Measurements from ENCODE around the gene SLC22A17.
"Not testable (repeated sequence)": the region's sequence is repeated elsewhere in the genome, so short reads cannot be mapped to it uniquely, and the experiment has no call there.

SLC22A17 gene

GRCh38 chr14:23352506-23353432 lies at the start of gene SLC22A17:
Gene SLC22A17 (minus strand): TSS chr14:23352887.
- DNase-seq (ENCODE audit: low read depth) = peak; percentile 92

- no peak for DNase-seq (ENCODE audit: low read depth)
Observed at GRCh38 chr14:23401291-23401690, 48.6 kb upstream of the SLC22A17 start.

- DNase-seq (ENCODE audit: low read depth) = not testable (repeated sequence)
Observed at GRCh38 chr14:23400496-23401149, 47.9 kb upstream of the SLC22A17 start.

DNA sequence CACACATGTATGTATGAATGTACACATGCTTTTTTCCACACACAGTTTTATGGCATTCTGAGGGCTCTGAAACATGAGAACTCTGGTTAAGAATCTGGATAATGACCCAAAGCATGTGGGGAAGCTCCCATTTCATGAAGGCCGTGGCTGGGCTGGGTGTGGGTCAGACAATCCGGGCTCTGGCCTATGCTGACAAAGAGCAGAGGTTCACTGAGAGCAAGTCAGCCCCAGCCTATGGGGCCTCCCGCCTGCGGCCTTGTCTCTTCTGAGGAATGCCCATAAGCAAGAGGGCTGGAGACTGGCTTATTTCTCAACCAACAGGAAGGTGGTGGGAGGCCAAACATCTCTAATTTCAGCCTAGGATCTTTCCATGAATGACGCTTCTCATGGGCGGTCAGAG lies 46.9 kb upstream of the SLC22A17 start:
- no peak for DNase-seq (ENCODE audit: low read depth)

GRCh38 chr14:23399136-23399535 lies 46.4 kb upstream of the SLC22A17 start:
- DNase-seq (ENCODE audit: low read depth) = no peak

- no peak for DNase-seq (ENCODE audit: low read depth)
Observed at GRCh38 chr14:23398348-23398747, 45.7 kb upstream of the SLC22A17 start.

DNA sequence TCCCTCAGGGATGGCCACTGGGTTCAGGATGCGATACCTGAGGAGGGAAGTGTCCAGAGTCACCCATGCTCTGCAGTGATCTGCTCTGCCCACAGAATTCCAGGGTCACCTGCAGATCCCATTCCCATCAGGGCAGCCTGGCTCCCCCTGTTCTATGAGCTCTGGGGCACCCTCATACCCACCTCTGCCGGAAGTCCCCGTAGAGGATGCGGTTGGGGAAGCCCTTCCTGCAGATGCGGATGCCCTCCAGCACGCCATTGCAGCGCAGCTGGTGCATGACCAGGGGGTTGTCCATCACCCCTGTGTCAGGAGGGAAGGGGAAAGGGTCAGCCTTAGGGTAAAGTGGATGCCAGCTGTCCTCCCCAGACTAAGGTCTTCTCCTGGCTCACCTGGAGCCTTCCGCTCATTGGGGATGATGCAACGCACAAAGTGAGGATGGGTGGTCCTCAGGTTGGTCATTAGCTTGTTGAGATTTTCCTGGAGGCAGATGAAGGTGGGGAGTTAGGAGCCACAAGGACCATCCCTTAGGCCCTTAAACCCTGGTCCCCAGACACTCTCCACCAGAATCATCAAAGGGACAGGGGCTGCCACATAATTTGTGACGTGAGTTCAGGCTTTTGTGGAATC lies 44.2 kb upstream of the SLC22A17 start:
- no peak for DNase-seq (ENCODE audit: low read depth)

DNA sequence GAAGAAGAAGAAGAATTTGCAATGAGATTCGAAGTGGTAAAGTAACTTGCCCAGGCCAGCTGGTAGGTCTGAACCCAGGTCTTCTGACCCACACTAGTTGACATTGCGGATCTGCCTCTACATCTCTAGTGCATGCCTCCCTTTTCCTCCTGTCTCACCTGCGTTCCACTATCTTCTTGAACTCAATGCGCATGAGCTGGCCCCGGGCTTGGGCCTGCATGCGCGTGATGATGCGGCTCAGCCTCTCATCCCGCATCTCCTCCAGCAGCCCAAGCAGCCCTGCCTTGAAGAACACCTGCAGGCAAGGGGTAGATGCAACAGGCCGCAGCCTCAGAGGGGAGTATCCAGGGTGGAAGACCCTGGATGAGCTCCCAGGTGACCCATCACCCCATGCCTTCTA lies 43.4 kb upstream of the SLC22A17 start:
- DNase-seq (ENCODE audit: low read depth) = no peak

GRCh38 chr14:23392613-23393012 lies 39.9 kb upstream of the SLC22A17 start:
- DNase-seq (ENCODE audit: low read depth) = no peak

- DNase-seq (ENCODE audit: low read depth) = not testable (repeated sequence)
Observed at GRCh38 chr14:23389871-23390270, 37.2 kb upstream of the SLC22A17 start.

- DNase-seq (ENCODE audit: low read depth) = no peak
Observed at GRCh38 chr14:23389396-23389795, 36.7 kb upstream of the SLC22A17 start.

GRCh38 chr14:23388996-23389395 lies 36.3 kb upstream of the SLC22A17 start:
- no peak for DNase-seq (ENCODE audit: low read depth)

DNA sequence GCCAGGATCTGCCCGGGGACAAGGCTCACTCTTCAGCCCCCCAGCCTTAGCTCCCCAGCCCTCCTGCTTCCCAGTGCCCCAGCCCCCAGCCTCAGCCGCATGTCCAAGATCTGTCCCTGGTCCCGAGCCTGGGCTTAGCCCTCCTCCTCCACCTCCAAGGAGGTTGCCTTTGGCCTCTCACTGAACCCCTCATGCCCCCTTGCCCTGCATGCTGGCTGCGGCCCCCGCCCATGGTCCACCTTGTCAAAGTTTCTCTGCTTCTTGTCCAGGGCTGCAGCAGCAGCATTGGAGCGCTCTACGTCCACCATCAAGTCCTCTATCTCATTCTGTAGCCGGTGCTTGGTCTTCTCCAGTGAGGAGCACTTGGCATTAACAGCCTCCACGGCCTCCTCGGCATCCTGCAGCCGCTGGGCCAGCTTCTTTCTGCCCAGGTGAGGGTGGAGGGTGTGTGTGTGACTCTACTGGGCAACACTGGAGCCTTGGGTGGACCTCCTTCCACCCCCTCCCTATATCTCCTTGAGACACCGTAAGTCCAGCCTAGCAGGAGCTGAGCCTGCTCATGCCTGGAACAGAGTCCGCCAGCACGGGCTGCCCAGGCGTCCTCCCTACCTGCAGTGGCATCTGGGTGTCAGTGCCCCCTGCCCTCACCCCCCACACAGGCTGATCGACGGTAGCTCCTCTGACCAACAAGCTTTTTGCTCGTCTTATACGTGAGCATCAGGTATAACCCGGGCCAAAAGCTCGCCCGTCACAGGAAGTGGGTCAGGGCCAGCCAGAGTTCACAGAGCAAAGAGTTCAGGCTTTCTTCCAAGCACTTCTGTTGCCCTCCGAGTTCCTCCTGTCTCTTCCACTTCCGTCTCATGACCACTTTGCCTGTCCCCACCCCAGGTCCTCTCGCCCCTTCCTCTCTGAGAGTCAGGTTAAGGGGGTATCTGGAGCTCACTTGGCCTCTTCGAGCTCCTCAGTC lies 35.5 kb upstream of the SLC22A17 start:
- DNase-seq (ENCODE audit: low read depth) = no peak

DNA sequence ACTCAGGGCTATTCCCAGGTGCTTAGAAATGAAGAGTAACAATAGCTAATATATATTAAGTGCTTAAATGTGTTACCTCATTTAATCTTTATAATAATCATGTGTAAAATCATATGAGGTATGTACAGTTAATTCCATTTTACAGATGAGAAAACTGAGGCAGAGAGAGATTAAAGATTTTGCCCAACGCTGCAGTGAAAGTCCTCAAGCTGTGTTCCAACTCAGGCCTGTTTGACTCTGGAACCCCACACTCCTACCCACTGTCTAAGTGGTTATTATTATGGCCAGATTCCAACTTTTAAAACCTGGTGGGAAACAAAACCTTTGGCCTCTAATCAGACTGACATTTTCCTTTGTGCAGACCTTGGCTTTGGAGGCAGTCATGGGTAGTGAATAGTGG lies 34.3 kb upstream of the SLC22A17 start:
- DNase-seq (ENCODE audit: low read depth) = no peak

DNA sequence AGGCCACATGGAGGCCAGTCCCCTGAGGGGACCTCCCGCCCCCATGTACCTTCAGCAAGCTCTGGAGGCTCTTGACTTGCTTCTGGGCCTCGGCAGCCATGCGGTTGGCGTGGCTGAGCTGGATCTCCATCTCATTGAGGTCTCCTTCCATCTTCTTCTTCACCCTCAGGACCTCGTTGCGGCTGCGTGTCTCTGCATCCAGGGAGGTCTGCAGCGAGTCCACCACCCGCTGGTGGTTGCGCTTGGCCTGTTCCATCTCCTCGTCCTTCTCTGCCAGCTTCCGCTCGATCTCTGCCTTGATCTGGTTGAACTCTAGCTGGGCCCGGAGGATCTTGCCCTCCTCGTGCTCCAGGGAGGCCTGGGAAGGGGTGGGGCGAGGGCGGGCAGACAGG lies 33.6 kb upstream of the SLC22A17 start:
- DNase-seq (ENCODE audit: low read depth) = not testable (repeated sequence)

DNA sequence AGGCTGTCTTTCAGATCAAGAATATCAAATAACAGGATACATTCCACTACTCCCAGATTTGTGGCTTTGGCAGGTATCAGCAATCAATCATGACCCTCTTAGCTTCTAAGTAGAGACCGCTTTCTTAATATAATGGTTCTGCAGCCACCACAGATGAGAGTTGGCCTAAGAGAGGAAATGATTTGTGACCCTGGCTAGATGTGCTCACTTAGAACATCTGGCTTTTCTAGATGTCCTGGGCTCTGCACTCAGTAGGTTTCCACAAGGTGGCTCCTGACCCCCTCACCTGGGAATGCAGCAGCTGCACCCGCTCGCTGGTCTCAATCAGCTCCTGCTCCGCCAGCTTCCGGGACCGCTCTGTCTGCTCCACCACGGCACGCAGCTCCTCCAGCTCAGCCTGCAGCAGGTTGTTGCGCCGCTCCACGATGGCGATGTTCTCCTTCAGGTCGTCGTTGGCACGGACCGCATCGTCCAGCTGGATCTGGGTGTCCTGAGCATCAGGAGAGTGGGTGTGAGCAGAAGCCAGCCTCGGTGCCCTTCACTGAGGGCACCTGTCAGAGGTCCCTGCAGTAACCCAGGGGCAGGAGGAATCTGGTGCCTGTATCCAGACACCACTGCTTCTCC lies 33.1 kb upstream of the SLC22A17 start:
- DNase-seq (ENCODE audit: low read depth) = no peak

DNA sequence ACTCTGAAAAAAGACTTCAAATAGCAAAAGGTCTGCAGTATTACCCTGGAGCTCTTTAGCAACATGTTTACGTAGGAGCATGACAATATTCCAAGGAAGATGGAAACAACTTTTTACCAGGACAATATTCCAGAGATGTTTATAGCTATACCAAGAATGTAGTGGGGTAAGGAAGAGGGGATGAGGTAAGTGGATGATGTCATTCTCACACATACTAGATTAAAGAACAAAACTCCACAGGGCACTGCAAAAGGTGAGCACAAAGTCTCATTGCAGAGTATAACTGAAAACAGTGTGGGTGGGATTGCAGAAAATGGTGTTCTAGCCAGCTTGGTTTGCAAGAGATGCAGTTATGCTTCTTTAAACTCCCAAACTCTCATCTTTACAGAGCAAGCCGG lies 32.6 kb upstream of the SLC22A17 start:
- DNase-seq (ENCODE audit: low read depth) = no peak

DNA sequence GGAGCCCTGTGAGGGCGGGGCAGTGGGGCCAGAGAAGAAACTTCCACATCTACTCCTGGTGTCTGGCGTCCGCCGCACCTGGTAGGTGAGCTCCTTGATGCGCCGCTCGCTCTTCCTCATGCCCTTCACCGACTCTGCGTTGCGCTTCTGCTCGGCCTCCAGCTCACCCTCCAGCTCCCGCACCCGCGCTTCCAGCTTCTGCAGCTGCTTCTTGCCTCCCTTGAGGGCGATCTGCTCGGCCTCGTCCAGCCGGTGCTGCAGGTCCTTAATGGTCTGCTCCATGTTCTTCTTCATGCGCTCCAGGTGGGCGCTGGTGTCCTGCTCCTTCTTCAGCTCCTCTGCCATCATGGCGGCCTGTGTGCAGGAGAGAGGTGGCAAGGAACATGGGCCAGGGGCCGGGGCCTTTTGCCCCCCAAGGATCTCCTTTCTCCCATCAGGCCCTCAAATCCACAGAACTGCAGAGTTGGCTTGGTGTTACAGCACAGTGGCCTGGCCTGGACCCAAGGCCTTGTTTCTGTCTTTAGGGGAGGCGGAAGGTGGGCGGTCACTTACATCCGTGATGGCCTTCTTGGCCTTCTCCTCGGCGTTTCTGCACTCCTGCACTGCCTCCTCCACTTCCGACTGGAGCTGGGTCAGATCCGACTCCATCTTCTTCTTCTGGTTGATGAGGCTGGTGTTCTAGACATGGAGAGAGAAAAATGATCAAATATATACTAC lies 31.8 kb upstream of the SLC22A17 start:
- DNase-seq (ENCODE audit: low read depth) = no peak

DNA sequence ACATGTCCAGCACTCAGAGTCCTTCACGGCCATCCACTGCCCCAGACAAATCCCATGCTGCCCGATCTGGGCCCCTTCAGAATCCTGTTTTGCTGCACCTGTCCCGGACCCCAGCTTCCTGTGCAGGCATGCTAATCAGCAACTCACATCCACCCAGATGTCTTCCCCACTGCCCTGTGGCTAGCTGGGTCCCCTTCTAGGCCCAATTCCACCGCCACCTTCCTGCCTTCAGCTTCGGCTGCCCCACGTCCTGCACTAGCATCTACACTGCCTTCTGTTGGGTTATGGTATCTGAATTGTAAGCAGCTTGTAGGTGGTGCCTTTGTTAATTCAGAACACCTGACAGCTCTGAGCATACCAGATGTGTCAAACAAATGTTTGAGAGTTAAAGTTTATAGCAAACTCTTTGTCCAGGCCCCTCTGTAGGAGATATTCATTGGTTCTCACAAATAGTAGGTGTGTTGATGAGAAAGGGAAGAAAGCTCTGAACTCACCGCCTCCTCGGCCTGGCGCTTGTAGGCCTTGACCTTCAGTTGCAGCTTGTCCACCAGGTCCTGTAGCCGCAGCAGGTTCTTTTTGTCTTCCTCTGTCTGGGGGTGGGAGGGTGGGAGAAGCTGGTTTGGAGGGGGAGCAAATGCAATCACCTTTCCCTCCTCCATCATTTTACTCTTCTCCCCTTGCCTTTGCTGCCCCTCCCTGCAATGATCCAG lies 30.2 kb upstream of the SLC22A17 start:
- no peak for DNase-seq (ENCODE audit: low read depth)

- no peak for DNase-seq (ENCODE audit: low read depth)
Observed at GRCh38 chr14:23382276-23382675, 29.6 kb upstream of the SLC22A17 start.
